Kidney (tissue), 22 donors: ENCODE results near the gene CDKN2B. TPM values are rescaled to one million over a fixed set of nuclear protein-coding genes. Genes with fewer than 3 reads are reported as not detected.
"Not testable (repeated sequence)": the region's sequence is repeated elsewhere in the genome, so short reads cannot be mapped to it uniquely, and the experiment has no call there.

Source experiments
- DNase-seq, 5 donors: peaks; one replicate each; pipeline ENCODE4 v3.0.0-alpha.2; 2013 to 2020
- FAIRE-seq: peaks from 2 replicates; lab custom pipeline; 2012; peaks lifted over from hg19 to GRCh38; lab: Jason Lieb, UNC
- H3K27ac ChIP-seq, 2 donors: one replicate each; pipeline ENCODE4 v1.7.0; 2013; ENCODE audit warnings: low read depth in 2 of 2, low read length in 2 of 2, inconsistent platforms in 1 of 2
- H3K27me3 ChIP-seq: one replicate; pipeline ENCODE4 v1.7.1; 2013; ENCODE audit warnings: low read length, inconsistent platforms; ENCODE audit not compliant: control insufficient read depth, insufficient read depth
- H3K36me3 ChIP-seq, 3 donors: one replicate each; pipeline versions ENCODE4 v1.7.0 to v1.7.1; 2013; ENCODE audit warnings: low read length in 3 of 3, control low read depth in 1 of 3, inconsistent platforms in 1 of 3; ENCODE audit not compliant: insufficient read depth in 3 of 3, control insufficient read depth in 2 of 3
- H3K4me1 ChIP-seq, 3 donors: one replicate each; pipeline versions ENCODE4 v1.7.0 to v1.7.1; 2013; ENCODE audit warnings: low read length in 3 of 3, inconsistent platforms in 1 of 3, low read depth in 1 of 3; ENCODE audit not compliant: control insufficient read depth in 2 of 3, insufficient read depth in 2 of 3
- H3K4me3 ChIP-seq, 3 donors: one replicate each; pipeline versions ENCODE4 v1.7.0 to v1.8.1; 2013; ENCODE audit warnings: low read length in 3 of 3, control low read depth in 1 of 3, inconsistent platforms in 1 of 3
- H3K9ac ChIP-seq, 3 donors: one replicate each; pipeline versions ENCODE4 v1.7.0 to v1.7.1; 2013; ENCODE audit warnings: low read length in 3 of 3, control low read depth in 1 of 3, inconsistent platforms in 1 of 3
- H3K9me3 ChIP-seq, 3 donors: one replicate each; pipeline versions ENCODE4 v1.7.0 to v1.7.1; 2013; ENCODE audit warnings: low read length in 3 of 3, control low read depth in 1 of 3, inconsistent platforms in 1 of 3; ENCODE audit not compliant: control insufficient read depth in 2 of 3, insufficient read depth in 1 of 3
- CTCF ChIP-seq: IDR thresholded peaks from 3 replicates; pipeline ENCODE4 v1.5.1; 2012; ENCODE audit warnings: mild to moderate bottlenecking, moderate library complexity, borderline replicate concordance; ENCODE audit not compliant: insufficient read depth; ENCODE audit errors: extremely low read depth
- intact Hi-C: fragments of 100-400 bp; cut with DNase I; formaldehyde crosslinking; loops from one replicate; pipeline ENCODE4 v1.11.1; 2022
- long read RNA-seq, 10 donors: library from polyadenylated mRNA in 1 of 10; unstranded in 1 of 10; transcript quantifications; one replicate each; pipeline ENCODE4 v2.0.0 and lab custom pipeline, GENCODE V29; 2021 to 2026
- polyA plus RNA-seq: library from polyadenylated mRNA; stranded (reverse); fragments of 350-450 nt; fragmentation: Illumina TruSeq; extraction: RNeasy Lipid Tissue Mini Kit (QIAGEN cat#74804); gene quantifications from one replicate; pipeline ENCODE4 v1.2.3, GENCODE V29; 2014; ENCODE audit warnings: low read depth, low replicate concordance; ENCODE audit not compliant: insufficient read depth
- total RNA-seq: library from RNA; stranded (reverse); fragmentation: NEBNext Ultra II Directional; extraction: Animal tissue kit (Norgen Biotek cat#: 25700); gene quantifications from one replicate; pipeline ENCODE4 v1.2.1, GENCODE V29; 2021
- donor health status: control.
- donor health status: control.
- donor health status: control.
- donor health status: control.
- donor health status: control.
- donor health status: DM: yes; HTN: yes; CAD: no.
- donor health status: Normal renal cell carcinoma (clear cell type).

Gene CDKN2B
- total RNA-seq (1.8 TPM), polyA plus RNA-seq (0.30 TPM)
- long read RNA-seq, donor 1: 0 reads
- long read RNA-seq, donor 2: 0 reads
- long read RNA-seq, donor 3: 0 reads
- long read RNA-seq, donor 4: 0 reads
- long read RNA-seq, donor 5: 0 reads
- long read RNA-seq, donor 6: 0 reads
- long read RNA-seq, donor 7, partial matches to known transcripts: 0 of 2 reads
- long read RNA-seq, donor 7, other reads (novel, unspliced or antisense): 1 of 2 reads
- long read RNA-seq, donor 8: 0 reads
- long read RNA-seq, donor 9, partial matches to known transcripts: 0 of 1 reads
- long read RNA-seq, donor 9, other reads (novel, unspliced or antisense): 0 of 1 reads
- long read RNA-seq, donor 10: 0 reads

GRCh38 chr9:22008717-22009505, at the start of gene CDKN2B:
Gene CDKN2B, minus strand, starts transcription at chr9:22009305. Its CDS starts 352 bp downstream, at chr9:22008953.
- intact Hi-C loops: no loop called here
- Histone ChIP-seq H3K4me1 (peaks cover 0 to 5% (median 0%) of the 10 kb centered on the region in 3 donors), H3K36me3 (no peaks in the 10 kb centered on the region), H3K9me3 (no peaks in the 10 kb centered on the region), H3K27ac (peak within 1 kb of the TSS; percentile 28 to 59), H3K27me3 (peaks cover 44% of the 10 kb centered on the region), H3K4me3 (peak within 1 kb of the TSS; percentile 30 to 80 (median 63)), H3K9ac (peak within 1 kb of the TSS in 2 of 3 donors; percentile 5 to 66)
- peak; percentile 91 to 98 (median 94) for DNase-seq
- peak; percentile 68 for TF ChIP-seq CTCF
- FAIRE-seq: peak; percentile 30

GRCh38 chr9:22057972-22058371, 48.9 kb upstream of the CDKN2B start:
- H3K27me3 ChIP-seq, DNase-seq, H3K36me3 ChIP-seq, H3K9ac ChIP-seq, FAIRE-seq, intact Hi-C loops, H3K4me3 ChIP-seq, H3K4me1 ChIP-seq, H3K9me3 ChIP-seq, H3K27ac ChIP-seq: not testable (repeated sequence)

GRCh38 chr9:22056402-22056801, 47.3 kb upstream of the CDKN2B start:
- H3K36me3 ChIP-seq: no peaks in the 10 kb centered on the region
- H3K9ac ChIP-seq: no peak overlapping the region
- H3K27me3 ChIP-seq: no peaks in the 10 kb centered on the region
- H3K27ac ChIP-seq: no peak overlapping the region
- no peaks in the 10 kb centered on the region for H3K4me1 ChIP-seq
- FAIRE-seq (no peak), DNase-seq (no peak)
- no peaks in the 10 kb centered on the region for H3K9me3 ChIP-seq
- intact Hi-C loops: no loop called here
- H3K4me3 ChIP-seq: no peak overlapping the region
- no peak for TF ChIP-seq CTCF

- H3K9ac ChIP-seq: no peak overlapping the region
- DNase-seq: no peak
- no peak overlapping the region for H3K27ac ChIP-seq
- FAIRE-seq: no peak
- H3K36me3 ChIP-seq: no peaks in the 10 kb centered on the region
- no peaks in the 10 kb centered on the region for H3K4me1 ChIP-seq
- no peaks in the 10 kb centered on the region for H3K27me3 ChIP-seq
- intact Hi-C loops: no loop called here
- TF ChIP-seq CTCF: no peak
- no peaks in the 10 kb centered on the region for H3K9me3 ChIP-seq
- H3K4me3 ChIP-seq: no peak overlapping the region
Measured at GRCh38 chr9:22055090-22055489, 46.0 kb upstream of the CDKN2B start.
